GM13976 (cell line): ENCODE measurements around the gene SLC1A2.

ENCODE experiments used
- DNase-seq: peaks from one replicate; pipeline ENCODE4 v3.0.0; 2012; ENCODE audit warnings: low spot score
- in situ Hi-C: fragments of 300-500 bp; cut with MboI; formaldehyde crosslinking; loops from one replicate; pipeline ENCODE4 v1.12.0; 2022; ENCODE audit warnings: low sequenced_read_pairs, mixed read lengths, inconsistent platforms; ENCODE audit not compliant: unreplicated experiment
- TF ChIP-seq, protein P1 (sequence below): IDR thresholded peaks from 2 replicates; pipeline ENCODE4 v1.5.1; 2012; ENCODE audit warnings: borderline replicate concordance, mild to moderate bottlenecking; ENCODE audit not compliant: insufficient read depth; ENCODE audit errors: extremely low read depth, missing control alignments, control extremely low read depth

SLC1A2 gene

GRCh38 chr11:35403765-35404387 lies 15.5 kb downstream of the SLC1A2 start:
- TF ChIP-seq, protein P1, sequence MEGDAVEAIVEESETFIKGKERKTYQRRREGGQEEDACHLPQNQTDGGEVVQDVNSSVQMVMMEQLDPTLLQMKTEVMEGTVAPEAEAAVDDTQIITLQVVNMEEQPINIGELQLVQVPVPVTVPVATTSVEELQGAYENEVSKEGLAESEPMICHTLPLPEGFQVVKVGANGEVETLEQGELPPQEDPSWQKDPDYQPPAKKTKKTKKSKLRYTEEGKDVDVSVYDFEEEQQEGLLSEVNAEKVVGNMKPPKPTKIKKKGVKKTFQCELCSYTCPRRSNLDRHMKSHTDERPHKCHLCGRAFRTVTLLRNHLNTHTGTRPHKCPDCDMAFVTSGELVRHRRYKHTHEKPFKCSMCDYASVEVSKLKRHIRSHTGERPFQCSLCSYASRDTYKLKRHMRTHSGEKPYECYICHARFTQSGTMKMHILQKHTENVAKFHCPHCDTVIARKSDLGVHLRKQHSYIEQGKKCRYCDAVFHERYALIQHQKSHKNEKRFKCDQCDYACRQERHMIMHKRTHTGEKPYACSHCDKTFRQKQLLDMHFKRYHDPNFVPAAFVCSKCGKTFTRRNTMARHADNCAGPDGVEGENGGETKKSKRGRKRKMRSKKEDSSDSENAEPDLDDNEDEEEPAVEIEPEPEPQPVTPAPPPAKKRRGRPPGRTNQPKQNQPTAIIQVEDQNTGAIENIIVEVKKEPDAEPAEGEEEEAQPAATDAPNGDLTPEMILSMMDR: no peak
- no peak for DNase-seq
- in situ Hi-C loops: no loop called here

DNA sequence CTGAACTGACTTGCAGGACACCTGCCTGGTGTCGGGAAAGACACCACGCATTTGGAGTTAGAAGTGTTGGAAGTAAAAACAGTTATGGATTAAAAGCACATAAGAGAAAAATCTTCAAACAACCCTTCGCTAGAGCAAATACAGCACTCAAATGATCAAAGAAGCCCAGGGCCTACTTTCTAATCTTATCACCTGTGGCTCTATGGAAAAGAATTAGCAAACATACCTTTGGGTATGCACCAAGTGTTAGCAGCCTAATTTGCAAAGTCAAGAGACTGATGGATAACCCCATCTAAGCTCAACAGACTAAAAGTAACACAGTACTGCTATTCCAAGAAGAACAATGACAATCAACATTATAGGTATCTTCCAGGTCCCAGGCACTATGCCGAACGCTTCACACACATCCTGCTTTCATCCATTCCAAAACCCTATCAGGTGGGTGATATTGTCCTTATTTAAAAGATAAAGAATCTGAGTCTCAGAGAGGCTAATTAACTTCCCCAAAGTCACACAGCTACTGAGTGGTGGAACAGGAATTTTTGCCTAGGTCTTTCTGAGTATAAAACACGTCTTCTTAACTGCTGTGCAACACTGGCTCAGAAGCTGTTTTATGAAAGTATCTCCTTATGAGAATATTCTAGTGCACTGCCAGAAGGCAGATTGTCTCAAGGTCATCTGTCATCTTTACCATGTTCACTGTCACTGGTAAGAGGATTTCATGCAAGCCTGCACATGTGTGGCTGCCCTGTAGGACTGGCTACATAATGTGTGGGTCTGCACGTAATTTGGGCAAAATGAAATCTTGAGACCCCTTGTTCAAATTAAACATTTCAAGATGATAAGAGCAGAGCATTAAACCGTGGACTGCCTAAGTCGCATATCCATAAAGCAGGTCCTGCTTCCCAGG lies 16.4 kb downstream of the SLC1A2 start:
- in situ Hi-C loops: no loop called here
- TF ChIP-seq, protein P1: no peak
- no peak for DNase-seq

GRCh38 chr11:35398881-35399280 lies 20.5 kb downstream of the SLC1A2 start:
- in situ Hi-C loops: no loop called here
- DNase-seq: no peak
- TF ChIP-seq, protein P1: no peak

DNA sequence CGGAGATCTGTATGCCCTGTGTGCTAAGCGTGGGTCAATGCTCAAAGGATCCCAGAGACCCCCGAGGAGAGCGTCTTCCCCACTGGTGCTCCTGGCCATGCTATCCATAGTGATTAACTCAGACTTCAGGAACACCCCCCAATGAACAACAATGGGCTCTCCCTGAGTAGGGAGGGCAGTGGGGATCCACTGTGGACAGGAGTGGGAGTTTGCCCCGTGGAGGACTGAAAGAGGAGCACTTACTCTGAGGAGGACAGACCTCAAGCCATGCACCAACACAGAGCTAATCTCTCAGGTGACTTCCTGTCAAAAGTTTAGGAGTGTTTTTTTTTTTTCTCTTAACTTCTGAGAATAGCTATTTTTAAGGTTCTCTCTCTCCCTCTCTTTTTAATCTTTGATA lies 24.4 kb downstream of the SLC1A2 start:
- DNase-seq: no peak
- in situ Hi-C loops: loop anchor here (5.0 kb wide), 1 partner anchor 463 kb away; no protein-coding TSS in a partner anchor
- TF ChIP-seq, protein P1: no peak

- in situ Hi-C loops: loop anchor here (5.0 kb wide), 1 partner anchor 461 kb away; no protein-coding TSS in a partner anchor
- TF ChIP-seq, protein P1: no peak
- DNase-seq: no peak
Observed at GRCh38 chr11:35393098-35393497, 26.3 kb downstream of the SLC1A2 start.

- peak; percentile 70 for DNase-seq
- in situ Hi-C loops: loop anchor here (5.0 kb wide), 1 partner anchor 460 kb away; no protein-coding TSS in a partner anchor
- TF ChIP-seq, protein P1: peak; percentile 91
Observed at GRCh38 chr11:35391922-35392688, 27.3 kb downstream of the SLC1A2 start.
